Transverse colon (tissue), 4 donors: Measurements from ENCODE around the gene HOXC5.

Experiments used
- CTCF ChIP-seq, 5 experiments: fragments of 200-600 bp in 3 of 5; fragments of 450-650 bp in 2 of 5; sonication (generic) in 3 of 5; IDR thresholded peaks; 1 replicate in 2 of 5; 2 replicates in 3 of 5; pipeline ENCODE4 v1.5.1; 2016 to 2017; ENCODE audit warnings: antibody characterized with exemption in 5 of 5, inconsistent platforms in 3 of 5, mild to moderate bottlenecking in 2 of 5, moderate library complexity in 1 of 5
- EP300 ChIP-seq: sonication (generic); formaldehyde crosslinking; IDR thresholded peaks from one replicate; pipeline ENCODE4 v1.6.1; 2017; ENCODE audit warnings: antibody characterized with exemption, low read depth
- POLR2A ChIP-seq: fragments of 450-650 bp; IDR thresholded peaks from one replicate; pipeline ENCODE4 v1.6.1; 2016; ENCODE audit warnings: antibody characterized with exemption, mild to moderate bottlenecking, moderate library complexity
- POLR2AphosphoS5 ChIP-seq, 3 donors: sonication (generic); formaldehyde crosslinking; IDR thresholded peaks; one replicate each; pipeline ENCODE4 v1.6.1; 2016; ENCODE audit warnings: antibody characterized with exemption in 3 of 3

- TF ChIP-seq CTCF (IDR thresholded peaks at IDR 0.05) (no peak), POLR2AphosphoS5 (IDR thresholded peaks at IDR 0.05) (no peak), POLR2A (no peak), EP300 (no peak)
These were observed 17.6 kb downstream of the HOXC5 start for GRCh38 chr12:54050482-54050810.
